Measurements from ENCODE around the gene SRRM4.
"Not testable (repeated sequence)": the region's sequence is repeated elsewhere in the genome, so short reads cannot be mapped to it uniquely, and the experiment has no call there.

The SRRM4 gene

GRCh38 chr12:118981285-118982211 lies at the start of gene SRRM4:
Gene SRRM4, plus strand, starts transcription at chr12:118981541. Its CDS starts 342 bp downstream, at chr12:118981883.
- in situ Hi-C loops (cut with MboI; ENCODE audit: low sequenced_read_pairs), result no loop called here

GRCh38 chr12:118946256-118946655 lies 35.1 kb upstream of the SRRM4 start:
- in situ Hi-C loops (cut with MboI; ENCODE audit: low sequenced_read_pairs), result no loop called here

GRCh38 chr12:118958520-118958919 lies 22.8 kb upstream of the SRRM4 start:
- in situ Hi-C loops (cut with MboI; ENCODE audit: low sequenced_read_pairs), result no loop called here

GRCh38 chr12:118959348-118959747 lies 22.0 kb upstream of the SRRM4 start:
- in situ Hi-C loops (cut with MboI; ENCODE audit: low sequenced_read_pairs), result no loop called here

- in situ Hi-C loops (cut with MboI; ENCODE audit: low sequenced_read_pairs), result no loop called here
Measured at GRCh38 chr12:118959985-118960560, 21.3 kb upstream of the SRRM4 start.

- in situ Hi-C loops (cut with MboI; ENCODE audit: low sequenced_read_pairs), result no loop called here
Measured at GRCh38 chr12:118960865-118961264, 20.5 kb upstream of the SRRM4 start.

- in situ Hi-C loops (cut with MboI; ENCODE audit: low sequenced_read_pairs), result no loop called here
Measured at GRCh38 chr12:118964988-118965387, 16.4 kb upstream of the SRRM4 start.

GRCh38 chr12:118970856-118971255 lies 10.5 kb upstream of the SRRM4 start:
- in situ Hi-C loops (cut with MboI; ENCODE audit: low sequenced_read_pairs), result no loop called here

- in situ Hi-C loops (cut with MboI; ENCODE audit: low sequenced_read_pairs), result no loop called here
Measured at GRCh38 chr12:118972982-118973381, 8.4 kb upstream of the SRRM4 start.

GRCh38 chr12:118979763-118980406 lies 1.5 kb upstream of the SRRM4 start:
- in situ Hi-C loops (cut with MboI; ENCODE audit: low sequenced_read_pairs), result no loop called here

GRCh38 chr12:118980407-118981014 lies 830 bp upstream of the SRRM4 start:
- in situ Hi-C loops (cut with MboI; ENCODE audit: low sequenced_read_pairs), result no loop called here

- in situ Hi-C loops (cut with MboI; ENCODE audit: low sequenced_read_pairs), result no loop called here
Measured at GRCh38 chr12:118982302-118982701, 961 bp downstream of the SRRM4 start.

GRCh38 chr12:118982984-118983761 lies 1.8 kb downstream of the SRRM4 start:
- in situ Hi-C loops (cut with MboI; ENCODE audit: low sequenced_read_pairs), result no loop called here

- in situ Hi-C loops (cut with MboI; ENCODE audit: low sequenced_read_pairs), result no loop called here
Measured at GRCh38 chr12:118984161-118984943, 3.0 kb downstream of the SRRM4 start.

GRCh38 chr12:118986050-118986449 lies 4.7 kb downstream of the SRRM4 start:
- in situ Hi-C loops (cut with MboI; ENCODE audit: low sequenced_read_pairs), result no loop called here

- in situ Hi-C loops (cut with MboI; ENCODE audit: low sequenced_read_pairs), result no loop called here
Measured at GRCh38 chr12:118999107-118999506, 17.8 kb downstream of the SRRM4 start.

- in situ Hi-C loops (cut with MboI; ENCODE audit: low sequenced_read_pairs), result no loop called here
Measured at GRCh38 chr12:119005085-119005484, 23.7 kb downstream of the SRRM4 start.

- in situ Hi-C loops (cut with MboI; ENCODE audit: low sequenced_read_pairs), result no loop called here
Measured at GRCh38 chr12:119005913-119006312, 24.6 kb downstream of the SRRM4 start.

- in situ Hi-C loops (cut with MboI; ENCODE audit: low sequenced_read_pairs), result no loop called here
Measured at GRCh38 chr12:119006746-119007145, 25.4 kb downstream of the SRRM4 start.

GRCh38 chr12:119008273-119008672 lies 26.9 kb downstream of the SRRM4 start:
- in situ Hi-C loops (cut with MboI; ENCODE audit: low sequenced_read_pairs), result not testable (repeated sequence)
